ENCODE data around the gene SMARCA2.

The SMARCA2 gene

DNA sequence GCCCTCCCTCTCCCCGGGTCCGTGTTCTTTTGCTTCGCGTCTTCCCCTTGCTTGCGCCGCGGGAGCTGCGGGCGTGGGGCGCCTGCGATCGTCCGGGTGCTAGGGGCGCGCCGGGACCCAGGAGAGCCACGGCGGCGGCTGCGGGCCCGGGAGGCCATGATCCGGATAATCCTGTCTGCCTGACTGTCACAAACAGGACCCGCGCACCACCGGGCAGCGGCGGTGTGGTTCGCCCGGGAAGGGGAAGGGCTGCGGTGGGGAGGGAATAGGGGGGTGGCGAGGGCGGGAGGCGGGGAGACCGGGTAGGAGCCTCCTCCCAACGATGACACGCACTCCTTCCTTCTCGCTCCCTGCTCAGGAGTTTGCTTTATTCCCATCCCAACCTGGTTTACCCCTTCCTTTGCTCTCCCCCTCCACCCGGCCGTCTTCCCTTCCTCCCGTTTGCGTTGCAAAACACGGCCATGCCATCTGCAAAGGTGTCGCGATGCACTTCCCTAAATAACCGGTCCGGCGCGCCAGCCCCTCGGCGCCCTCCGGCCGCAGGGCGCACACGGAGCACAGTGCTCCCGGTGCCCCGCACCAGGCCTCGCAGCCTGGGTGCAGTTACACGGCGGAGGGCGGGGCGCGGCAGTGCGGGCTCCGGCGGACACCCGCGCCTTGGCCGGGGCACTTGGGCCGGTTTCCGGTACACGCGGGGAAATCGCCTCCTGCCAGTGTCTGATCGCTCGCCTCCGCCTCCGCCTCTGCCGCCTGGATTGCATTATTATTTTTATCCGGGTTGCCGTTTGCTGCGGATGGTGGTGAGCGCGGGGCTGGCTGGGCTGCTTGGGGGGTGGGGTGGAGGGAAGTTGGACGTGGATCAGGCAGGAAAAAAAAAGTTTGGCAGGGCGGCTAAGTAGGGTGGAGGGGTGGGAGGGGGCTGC, 1.5 kb downstream of the SMARCA2 start:
- DNase-seq, result peak; percentile 43 to 49

DNA sequence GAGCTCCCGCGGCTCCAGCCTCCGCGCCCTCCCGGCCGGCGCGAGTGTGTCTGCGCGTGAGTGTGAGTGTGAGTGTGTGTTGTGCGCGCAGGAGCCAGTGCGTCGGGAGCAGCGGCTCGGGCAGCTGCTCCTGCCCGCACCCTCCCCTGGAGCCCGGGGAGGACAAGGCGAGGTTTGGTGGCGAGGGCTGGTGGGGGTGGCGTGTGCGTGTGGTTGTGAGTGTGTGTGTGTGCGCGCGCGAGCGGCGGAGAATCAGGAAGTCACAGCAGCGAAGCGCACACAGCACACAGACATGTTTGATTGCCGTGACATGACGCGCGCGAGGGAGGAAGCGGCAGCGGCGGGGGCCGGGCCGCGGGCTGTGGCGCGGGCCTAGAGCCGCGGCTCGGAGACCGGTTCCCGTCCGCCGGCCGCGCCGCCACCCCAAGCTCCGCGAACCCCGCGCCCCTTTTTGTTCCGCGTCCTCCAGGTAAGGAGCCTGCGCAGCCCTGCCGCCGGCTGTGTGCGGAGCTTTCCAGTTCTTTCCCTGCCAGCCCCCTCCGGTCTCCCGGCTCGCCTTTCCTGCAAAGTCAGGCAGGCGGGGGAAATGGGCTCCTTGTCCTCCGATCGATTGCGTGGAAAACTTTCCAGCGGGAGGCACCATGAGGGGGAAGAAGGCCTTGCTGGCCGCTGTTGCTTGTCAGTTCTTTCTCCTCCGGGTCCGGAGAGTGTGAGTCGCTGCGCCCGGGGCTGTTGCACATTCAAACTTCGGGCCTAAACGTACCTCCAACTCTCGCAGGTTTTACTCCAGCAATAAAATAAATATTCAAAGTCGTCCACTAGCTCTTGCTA, 2.4 kb downstream of the SMARCA2 start:
- peak; percentile 51 to 57 for DNase-seq

- DNase-seq, result no peak
Observed at GRCh38 chr9:2018162-2018643, 3.1 kb downstream of the SMARCA2 start.

GRCh38 chr9:2018764-2019558, 3.8 kb downstream of the SMARCA2 start:
- no peak for DNase-seq

GRCh38 chr9:2019723-2020122, 4.6 kb downstream of the SMARCA2 start:
- no peak for DNase-seq

GRCh38 chr9:2021731-2022130, 6.6 kb downstream of the SMARCA2 start:
- no peak for DNase-seq

DNA sequence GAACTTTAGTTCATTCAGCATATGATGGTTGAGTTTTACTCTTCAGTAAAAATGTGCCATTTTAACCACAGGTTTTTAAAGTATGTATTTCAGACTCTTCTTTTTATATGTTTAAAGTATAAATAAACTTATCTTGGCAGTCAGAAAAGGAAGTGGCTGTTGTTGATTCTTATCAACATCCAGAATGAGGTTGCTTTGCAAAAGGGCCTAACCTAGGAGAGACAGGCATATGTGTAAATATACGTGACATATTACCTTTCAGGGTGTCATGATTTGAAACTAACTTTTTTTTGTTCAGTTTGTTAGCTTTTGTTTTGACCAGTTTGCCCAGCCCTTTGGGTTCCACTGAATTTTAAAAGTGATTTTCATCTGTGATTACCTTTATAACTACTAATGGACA, 7.4 kb downstream of the SMARCA2 start:
- DNase-seq, result no peak

DNA sequence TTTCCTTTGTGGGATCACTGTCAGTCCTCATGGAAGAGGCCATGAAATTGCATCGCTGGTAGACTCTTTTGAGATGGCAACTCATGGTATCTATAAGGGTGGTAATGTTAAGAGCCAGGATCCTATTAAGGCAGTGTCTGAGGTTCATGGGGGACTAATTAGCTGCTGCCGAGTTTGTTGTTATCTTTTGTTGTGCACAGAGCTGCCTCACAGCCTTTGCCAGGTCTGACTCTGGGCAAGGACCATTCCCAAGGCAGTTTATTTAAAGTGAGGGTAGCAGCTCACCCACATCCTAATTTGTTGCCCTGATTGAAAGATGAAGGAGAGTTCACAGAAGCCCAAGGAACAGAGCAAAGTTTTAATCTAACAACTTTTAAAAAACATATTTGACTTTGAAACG, 7.9 kb downstream of the SMARCA2 start:
- no peak for DNase-seq

GRCh38 chr9:2023532-2023931, 8.4 kb downstream of the SMARCA2 start:
- DNase-seq, result no peak

- no peak for DNase-seq
Observed at GRCh38 chr9:2024888-2025782, 10.0 kb downstream of the SMARCA2 start.

GRCh38 chr9:2026220-2026997, 11.3 kb downstream of the SMARCA2 start:
- no peak for DNase-seq

DNA sequence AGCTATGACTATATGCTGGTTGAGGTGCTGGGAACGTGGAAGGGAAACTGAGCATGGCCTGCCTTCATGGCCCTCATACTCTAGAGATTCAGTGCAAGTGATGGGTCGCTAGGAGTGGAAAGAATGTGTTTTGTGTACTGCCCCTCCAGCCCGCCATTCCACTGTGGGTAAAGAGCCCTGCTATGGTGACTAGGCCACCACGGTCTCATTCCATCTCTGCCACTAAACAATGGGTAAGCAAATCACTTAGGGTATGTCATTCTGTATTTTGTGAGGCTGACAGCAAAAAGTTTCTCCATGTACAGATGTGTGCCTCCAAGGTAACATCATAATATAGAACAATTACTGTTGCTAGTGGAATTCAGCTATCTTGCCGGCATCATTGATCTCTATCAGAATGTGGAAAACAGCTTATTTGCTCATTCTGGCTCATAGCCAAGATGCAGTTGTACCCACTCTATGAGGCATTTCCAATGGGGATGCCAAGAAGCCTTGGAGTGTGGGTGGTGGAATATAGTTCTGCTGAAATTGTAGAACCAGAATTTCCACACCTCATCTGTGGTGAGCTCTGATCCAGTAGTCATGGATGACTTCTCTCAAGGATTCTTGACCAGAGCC, 12.5 kb downstream of the SMARCA2 start:
- DNase-seq, result no peak

DNA sequence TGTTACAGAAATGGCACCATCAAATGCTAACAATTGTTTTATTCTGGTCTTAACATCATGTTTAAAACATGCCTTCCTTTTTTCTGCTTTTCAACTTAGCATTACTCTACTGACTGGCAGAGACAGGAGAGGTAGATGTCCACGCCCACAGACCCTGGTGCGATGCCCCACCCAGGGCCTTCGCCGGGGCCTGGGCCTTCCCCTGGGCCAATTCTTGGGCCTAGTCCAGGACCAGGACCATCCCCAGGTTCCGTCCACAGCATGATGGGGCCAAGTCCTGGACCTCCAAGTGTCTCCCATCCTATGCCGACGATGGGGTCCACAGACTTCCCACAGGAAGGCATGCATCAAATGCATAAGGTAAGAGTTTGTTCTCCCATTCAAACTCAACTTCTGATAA, 13.7 kb downstream of the SMARCA2 start:
- no peak for DNase-seq

DNA sequence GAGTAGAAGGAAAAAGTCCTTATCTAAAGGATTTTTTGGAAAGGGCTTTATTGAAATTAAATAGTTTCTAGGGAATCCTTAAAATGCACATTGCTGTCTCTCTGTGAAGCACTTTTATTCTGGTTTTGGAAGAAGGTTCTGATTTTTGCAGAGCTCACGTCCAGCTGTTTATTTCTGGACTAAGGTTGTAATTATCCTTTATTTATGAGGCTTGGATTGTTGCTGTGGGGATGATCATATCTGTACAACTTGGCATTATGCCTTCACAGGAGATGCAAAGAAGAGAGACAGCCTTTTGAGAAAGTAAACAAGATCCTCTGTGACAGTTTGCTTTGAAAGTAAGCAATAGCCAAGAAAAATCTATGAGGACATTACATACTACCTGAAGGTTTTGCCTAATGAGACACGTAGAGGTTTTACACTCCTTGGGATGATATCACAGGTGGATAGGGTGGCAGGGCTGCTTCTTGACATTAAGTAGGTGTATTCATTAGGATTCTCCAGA, 14.6 kb downstream of the SMARCA2 start:
- DNase-seq, result no peak

DNA sequence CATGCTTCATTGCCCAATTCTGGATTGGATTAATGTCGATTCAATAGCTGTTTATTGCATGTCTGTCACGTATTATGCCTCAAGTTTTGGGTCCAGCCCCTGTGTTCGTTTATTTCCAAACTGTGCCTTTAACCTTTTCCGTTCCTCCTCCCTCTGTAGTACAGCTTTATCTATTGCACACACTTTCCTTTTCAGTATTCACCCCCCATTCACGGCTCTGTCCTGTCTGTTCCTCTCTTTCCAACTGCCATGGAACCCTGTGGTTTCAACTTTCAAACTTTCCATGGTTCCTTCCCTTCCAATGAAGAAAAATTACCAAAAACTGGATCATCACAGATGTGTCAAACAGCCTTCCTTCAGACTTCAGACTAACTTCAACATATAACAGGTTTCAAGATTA, 17.1 kb downstream of the SMARCA2 start:
- no peak for DNase-seq

- DNase-seq, result no peak
Observed at GRCh38 chr9:2036844-2037243, 21.7 kb downstream of the SMARCA2 start.

- DNase-seq, result no peak
Observed at GRCh38 chr9:2039294-2040180, 24.4 kb downstream of the SMARCA2 start.

- DNase-seq, result no peak
Observed at GRCh38 chr9:2040828-2041227, 25.7 kb downstream of the SMARCA2 start.

DNA sequence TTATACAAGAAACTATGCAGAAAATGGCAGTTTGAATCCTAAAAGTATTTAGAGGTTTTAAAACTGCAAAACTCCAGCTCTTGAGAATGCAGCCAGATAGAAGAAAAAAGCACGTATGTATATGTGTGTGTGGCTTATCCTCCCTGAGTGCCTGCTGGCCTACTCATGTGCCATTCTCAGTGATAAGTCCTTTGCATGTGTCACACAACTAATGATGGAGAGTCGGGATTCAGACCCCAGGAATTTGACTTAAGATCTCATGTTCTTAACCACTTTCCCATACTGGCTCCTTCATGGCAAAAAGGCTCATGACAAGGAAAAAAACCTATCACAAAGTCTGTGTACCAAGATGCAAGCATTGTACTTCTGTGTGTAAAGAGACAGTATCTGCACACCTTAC, 26.6 kb downstream of the SMARCA2 start:
- DNase-seq, result no peak

Data from stimulated activated CD4-positive, alpha-beta T cell treated with anti-CD3 and anti-CD28 coated beads, Interleukin-2, amount 100 ng/mL, for 48 hours (primary cell).